Bronchial epithelial cell (primary cell): Measurements from ENCODE around the gene CACUL1. TPM values are rescaled to one million over a fixed set of nuclear protein-coding genes. Genes with fewer than 3 reads are reported as not detected.

Source experiments
- DNase-seq: peaks from one replicate; pipeline ENCODE4 v3.0.0-alpha.2; 2010; ENCODE audit warnings: low read depth
- FAIRE-seq: peaks from 2 replicates; lab custom pipeline; 2011; peaks lifted over from hg19 to GRCh38; lab: Jason Lieb, UNC
- H3K27me3 ChIP-seq: 2 replicates; pipeline ENCODE4 v1.5.1; 2011; ENCODE audit warnings: low read length; ENCODE audit not compliant: control insufficient read depth, insufficient read depth
- H3K36me3 ChIP-seq: 2 replicates; pipeline ENCODE4 v1.5.1; 2011; ENCODE audit warnings: low read length; ENCODE audit not compliant: control insufficient read depth, insufficient read depth
- H3K4me3 ChIP-seq: 2 replicates; pipeline ENCODE4 v1.5.1; 2011; ENCODE audit warnings: mild to moderate bottlenecking, low read depth, low read length, control low read depth
- total RNA-seq: library from RNA; depleted of rRNA; stranded (reverse); fragments of >200 nt; gene quantifications from 2 replicates; pipeline ENCODE4 v1.2.1, GENCODE V29; 2014
- TF ChIP-seq, protein P1 (sequence below): IDR thresholded peaks from 2 replicates; pipeline ENCODE4 v1.5.1; 2011; ENCODE audit warnings: mild to moderate bottlenecking, moderate library complexity, low read length, control low read depth, inconsistent platforms; ENCODE audit not compliant: insufficient read depth, severe bottlenecking

The CACUL1 gene
- total RNA-seq, 1 donor from 2014 or later = 18.2 TPM

DNA sequence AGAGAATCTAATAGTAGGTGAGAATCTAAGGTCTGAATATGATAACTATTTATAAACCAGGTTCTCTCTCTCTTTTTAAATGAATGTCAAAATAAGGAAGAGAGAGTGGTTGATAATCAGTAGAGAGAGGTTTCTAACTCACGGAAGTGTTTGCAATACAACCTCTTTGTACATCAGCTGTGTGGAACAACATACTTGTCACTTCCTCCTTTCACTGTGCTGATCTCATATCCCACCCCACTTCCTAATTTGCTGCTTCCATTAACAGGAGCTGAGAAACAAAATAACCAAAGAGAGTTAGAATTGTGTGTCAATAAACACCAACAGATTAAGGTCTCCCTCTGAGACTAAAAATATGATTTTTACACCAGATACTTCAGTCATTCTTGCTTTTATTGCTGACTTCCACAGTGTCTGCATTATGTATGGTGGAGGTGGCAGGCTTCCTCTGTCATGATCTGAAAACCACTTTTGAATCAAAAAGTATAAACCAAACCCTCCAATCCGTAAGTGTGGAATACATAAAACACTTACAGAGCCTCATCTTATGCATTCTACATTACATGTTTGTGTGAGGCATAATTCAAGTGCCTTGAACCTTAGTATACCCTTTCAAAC lies 25.0 kb downstream of the CACUL1 start:
- TF ChIP-seq, protein P1, sequence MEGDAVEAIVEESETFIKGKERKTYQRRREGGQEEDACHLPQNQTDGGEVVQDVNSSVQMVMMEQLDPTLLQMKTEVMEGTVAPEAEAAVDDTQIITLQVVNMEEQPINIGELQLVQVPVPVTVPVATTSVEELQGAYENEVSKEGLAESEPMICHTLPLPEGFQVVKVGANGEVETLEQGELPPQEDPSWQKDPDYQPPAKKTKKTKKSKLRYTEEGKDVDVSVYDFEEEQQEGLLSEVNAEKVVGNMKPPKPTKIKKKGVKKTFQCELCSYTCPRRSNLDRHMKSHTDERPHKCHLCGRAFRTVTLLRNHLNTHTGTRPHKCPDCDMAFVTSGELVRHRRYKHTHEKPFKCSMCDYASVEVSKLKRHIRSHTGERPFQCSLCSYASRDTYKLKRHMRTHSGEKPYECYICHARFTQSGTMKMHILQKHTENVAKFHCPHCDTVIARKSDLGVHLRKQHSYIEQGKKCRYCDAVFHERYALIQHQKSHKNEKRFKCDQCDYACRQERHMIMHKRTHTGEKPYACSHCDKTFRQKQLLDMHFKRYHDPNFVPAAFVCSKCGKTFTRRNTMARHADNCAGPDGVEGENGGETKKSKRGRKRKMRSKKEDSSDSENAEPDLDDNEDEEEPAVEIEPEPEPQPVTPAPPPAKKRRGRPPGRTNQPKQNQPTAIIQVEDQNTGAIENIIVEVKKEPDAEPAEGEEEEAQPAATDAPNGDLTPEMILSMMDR = no peak
- Histone ChIP-seq H3K27me3 (no peaks in the 10 kb centered on the region), H3K36me3 (peaks cover 1% of the 10 kb centered on the region), H3K4me3 (no peak overlapping the region)
- FAIRE-seq (no peak), DNase-seq (peak; percentile 22)

DNA sequence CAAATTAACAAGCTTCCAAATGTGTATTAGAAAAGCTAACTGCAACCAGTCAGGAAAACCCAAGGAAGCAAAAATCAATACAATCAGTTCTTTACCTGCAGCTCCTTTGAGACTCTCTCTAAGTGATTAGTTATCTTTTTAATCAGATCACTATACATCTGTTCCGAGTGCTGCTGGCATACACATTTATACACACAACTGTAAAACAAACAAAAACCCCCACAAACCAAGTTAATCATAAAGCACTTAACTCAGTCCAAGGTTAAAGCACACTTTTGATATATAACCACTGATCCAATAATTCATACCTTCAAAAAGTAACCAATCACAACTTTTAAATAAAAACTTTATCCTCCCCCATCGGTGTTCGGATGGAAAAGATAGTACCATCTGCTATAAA lies 25.6 kb downstream of the CACUL1 start:
- H3K4me3 ChIP-seq = no peak overlapping the region
- DNase-seq (no peak), FAIRE-seq (no peak)
- TF ChIP-seq, protein P1 = no peak
- peaks cover 1% of the 10 kb centered on the region for H3K36me3 ChIP-seq
- H3K27me3 ChIP-seq = no peaks in the 10 kb centered on the region

DNA sequence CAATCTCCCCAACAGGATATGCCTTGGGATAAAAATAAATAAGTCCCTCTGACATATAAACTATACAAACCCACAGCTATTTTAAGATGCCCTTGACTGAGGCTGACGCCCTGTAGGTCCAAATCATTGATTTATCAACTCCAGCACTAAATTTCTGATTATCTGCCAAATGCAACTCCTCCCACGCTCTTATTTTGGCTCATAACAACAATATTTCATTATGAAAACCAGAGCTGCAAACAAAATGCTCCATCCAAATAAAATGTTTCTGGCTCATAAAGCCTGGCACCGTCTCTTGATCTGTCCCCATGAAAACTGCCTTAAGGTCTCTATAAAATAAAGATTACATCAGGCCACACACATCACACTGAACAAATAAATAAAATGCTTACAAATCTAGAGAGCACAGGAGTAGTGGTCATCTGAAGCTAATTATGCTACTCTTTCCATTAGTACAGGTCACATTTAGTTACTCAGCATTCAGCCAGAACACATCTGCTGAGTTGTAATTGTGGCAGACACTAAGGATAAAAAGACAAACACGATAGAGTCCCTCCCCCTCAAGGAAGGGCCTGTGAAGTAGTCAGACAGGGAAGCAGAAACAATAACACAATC lies 28.8 kb downstream of the CACUL1 start:
- no peak overlapping the region for H3K4me3 ChIP-seq
- no peak for DNase-seq
- TF ChIP-seq, protein P1 = no peak
- no peak for FAIRE-seq
- H3K36me3 ChIP-seq = peaks cover 1% of the 10 kb centered on the region
- no peaks in the 10 kb centered on the region for H3K27me3 ChIP-seq

DNA sequence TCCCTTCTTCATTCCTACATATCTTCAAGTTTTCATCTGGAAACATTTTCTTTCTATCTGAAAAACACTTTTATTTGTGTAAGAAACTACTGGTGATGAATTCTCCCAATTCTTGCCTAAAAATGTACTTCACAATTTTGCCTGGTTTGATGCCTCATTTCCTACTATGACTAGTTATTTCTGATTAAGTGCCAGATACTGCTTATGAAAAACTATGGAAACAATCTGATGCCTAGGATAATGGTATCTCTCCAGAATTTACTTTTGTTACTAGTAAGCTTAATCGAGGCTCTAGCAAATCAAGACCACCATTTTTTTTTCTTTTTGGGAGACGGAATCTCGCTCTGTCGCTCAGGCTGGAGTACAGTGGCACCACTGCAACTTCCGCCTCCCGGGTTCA lies 31.3 kb downstream of the CACUL1 start:
- TF ChIP-seq, protein P1 = no peak

DNA sequence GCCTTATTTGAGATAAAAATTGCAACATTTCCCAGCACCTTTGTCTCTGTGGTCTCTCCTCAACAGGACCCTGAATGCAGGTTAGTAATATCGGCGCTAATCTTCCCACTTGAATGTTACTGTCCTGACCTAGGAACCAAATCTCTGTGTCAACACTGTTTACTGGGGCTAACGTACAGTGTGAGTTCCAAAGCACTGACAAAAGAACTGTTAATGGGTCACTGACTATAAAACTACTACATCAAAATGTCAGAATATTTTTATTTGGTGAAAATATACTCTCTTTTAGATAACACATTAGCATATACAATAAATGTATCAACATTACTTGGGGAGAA lies 33.3 kb downstream of the CACUL1 start:
- Histone ChIP-seq H3K4me3 (no peak overlapping the region), H3K36me3 (peaks cover 1% of the 10 kb centered on the region), H3K27me3 (no peaks in the 10 kb centered on the region)
- DNase-seq (no peak), FAIRE-seq (no peak)
- TF ChIP-seq, protein P1 = no peak

More for the DNA sequence above, 31.3 kb downstream of the CACUL1 start:
- Histone ChIP-seq H3K27me3 (no peaks in the 10 kb centered on the region), H3K36me3 (peaks cover 1% of the 10 kb centered on the region), H3K4me3 (no peak overlapping the region)
- FAIRE-seq = no peak
- no peak for DNase-seq
